ENCODE results near the gene TJP1. TPM values are rescaled to one million over a fixed set of nuclear protein-coding genes. Genes with fewer than 3 reads are reported as not detected.

The TJP1 gene
- total RNA-seq, 4 donors from 2014 or later = 74.1 to 91.0 (median 81.0) TPM

GRCh38 chr15:29778382-29778781 lies 43.9 kb downstream of the TJP1 start:
- Histone ChIP-seq H3K4me1 (no peaks in the 10 kb centered on the region), H3K27ac (no peak overlapping the region), H3K36me3 (no peaks in the 10 kb centered on the region), H3K9me3 (peaks cover 4% of the 10 kb centered on the region), H3K27me3 (no peaks in the 10 kb centered on the region), H3K4me3 (no peak overlapping the region)
- DNase-seq (ENCODE audit: low spot score in 2 of 2) = no peak
- TF ChIP-seq EP300 (IDR thresholded peaks at IDR 0.05) = no peak
- TF ChIP-seq, protein P1, sequence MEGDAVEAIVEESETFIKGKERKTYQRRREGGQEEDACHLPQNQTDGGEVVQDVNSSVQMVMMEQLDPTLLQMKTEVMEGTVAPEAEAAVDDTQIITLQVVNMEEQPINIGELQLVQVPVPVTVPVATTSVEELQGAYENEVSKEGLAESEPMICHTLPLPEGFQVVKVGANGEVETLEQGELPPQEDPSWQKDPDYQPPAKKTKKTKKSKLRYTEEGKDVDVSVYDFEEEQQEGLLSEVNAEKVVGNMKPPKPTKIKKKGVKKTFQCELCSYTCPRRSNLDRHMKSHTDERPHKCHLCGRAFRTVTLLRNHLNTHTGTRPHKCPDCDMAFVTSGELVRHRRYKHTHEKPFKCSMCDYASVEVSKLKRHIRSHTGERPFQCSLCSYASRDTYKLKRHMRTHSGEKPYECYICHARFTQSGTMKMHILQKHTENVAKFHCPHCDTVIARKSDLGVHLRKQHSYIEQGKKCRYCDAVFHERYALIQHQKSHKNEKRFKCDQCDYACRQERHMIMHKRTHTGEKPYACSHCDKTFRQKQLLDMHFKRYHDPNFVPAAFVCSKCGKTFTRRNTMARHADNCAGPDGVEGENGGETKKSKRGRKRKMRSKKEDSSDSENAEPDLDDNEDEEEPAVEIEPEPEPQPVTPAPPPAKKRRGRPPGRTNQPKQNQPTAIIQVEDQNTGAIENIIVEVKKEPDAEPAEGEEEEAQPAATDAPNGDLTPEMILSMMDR (IDR thresholded peaks at IDR 0.05) = no peak
- TF ChIP-seq POLR2A (IDR thresholded peaks at IDR 0.05) = no peak
- TF ChIP-seq POLR2AphosphoS5 (IDR thresholded peaks at IDR 0.05) = no peak

DNA sequence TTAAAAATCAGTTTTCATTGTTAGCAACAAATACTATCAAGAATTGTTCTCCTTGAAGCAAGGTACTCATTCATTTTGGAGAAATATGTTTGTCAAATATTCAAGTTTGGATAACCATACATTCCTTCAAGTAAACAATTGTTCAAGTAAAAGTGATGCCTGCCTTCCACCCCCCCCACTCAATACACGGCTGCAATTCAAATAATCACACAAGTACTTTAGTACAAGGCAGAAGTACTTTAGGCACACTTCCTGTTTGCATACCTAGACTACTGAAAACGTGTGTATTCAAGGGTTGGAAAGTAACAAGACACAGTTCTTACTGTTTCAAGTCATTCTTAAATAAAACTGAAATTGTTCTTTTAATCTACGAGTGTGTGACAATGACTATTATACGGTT lies 45.4 kb downstream of the TJP1 start:
- TF ChIP-seq POLR2A (IDR thresholded peaks at IDR 0.05) = no peak
- TF ChIP-seq, protein P1 (IDR thresholded peaks at IDR 0.05) = no peak
- whole genome bisulfite sequencing = 71% methylated on average over 4 of the region's 4 CpGs
- no peaks in the 10 kb centered on the region for H3K4me1 ChIP-seq
- H3K9me3 ChIP-seq = peaks cover 4% of the 10 kb centered on the region
- no peak for DNase-seq (ENCODE audit: low spot score in 2 of 2)
- peaks cover under 1% of the 10 kb centered on the region for H3K36me3 ChIP-seq
- no peak overlapping the region for H3K27ac ChIP-seq
- no peaks in the 10 kb centered on the region for H3K27me3 ChIP-seq
- no peak overlapping the region for H3K4me3 ChIP-seq

GRCh38 chr15:29774900-29775299 lies 47.4 kb downstream of the TJP1 start:
- no peaks in the 10 kb centered on the region for H3K4me1 ChIP-seq
- WGBS = 75% methylated on average over 6 of the region's 6 CpGs

GRCh38 chr15:29773816-29774215 lies 48.5 kb downstream of the TJP1 start:
- Histone ChIP-seq H3K4me3 (no peak overlapping the region), H3K27ac (no peak overlapping the region), H3K27me3 (no peaks in the 10 kb centered on the region), H3K9me3 (no peaks in the 10 kb centered on the region), H3K4me1 (no peaks in the 10 kb centered on the region), H3K36me3 (peaks cover 22% of the 10 kb centered on the region)
- whole genome bisulfite sequencing = 78% methylated on average over 1 of the region's 1 CpG
- TF ChIP-seq EP300 (IDR thresholded peaks at IDR 0.05) (no peak), POLR2AphosphoS5 (IDR thresholded peaks at IDR 0.05) (no peak), POLR2A (IDR thresholded peaks at IDR 0.05) (no peak)
- TF ChIP-seq, protein P1 (IDR thresholded peaks at IDR 0.05) = no peak
- no peak for DNase-seq (ENCODE audit: low spot score in 2 of 2)

More at GRCh38 chr15:29774900-29775299, 47.4 kb downstream of the TJP1 start:
- TF ChIP-seq POLR2A (IDR thresholded peaks at IDR 0.05) = no peak
- TF ChIP-seq POLR2AphosphoS5 (IDR thresholded peaks at IDR 0.05) = no peak
- TF ChIP-seq, protein P1 (IDR thresholded peaks at IDR 0.05) = no peak
- no peak for TF ChIP-seq EP300 (IDR thresholded peaks at IDR 0.05)
- no peak overlapping the region for H3K4me3 ChIP-seq
- peaks cover 16% of the 10 kb centered on the region for H3K36me3 ChIP-seq
- DNase-seq (ENCODE audit: low spot score in 2 of 2) = no peak
- H3K27ac ChIP-seq = no peak overlapping the region
- H3K27me3 ChIP-seq = no peaks in the 10 kb centered on the region
- H3K9me3 ChIP-seq = no peaks in the 10 kb centered on the region

GRCh38 chr15:29773000-29773399 lies 49.3 kb downstream of the TJP1 start:
- no peak for DNase-seq (ENCODE audit: low spot score in 2 of 2)
- Histone ChIP-seq H3K4me3 (no peak overlapping the region), H3K4me1 (no peaks in the 10 kb centered on the region), H3K9me3 (no peaks in the 10 kb centered on the region), H3K27me3 (no peaks in the 10 kb centered on the region), H3K36me3 (peaks cover 22% of the 10 kb centered on the region), H3K27ac (no peak overlapping the region)
- TF ChIP-seq POLR2A (IDR thresholded peaks at IDR 0.05) = no peak
- 89% methylated on average over 4 of the region's 4 CpGs for WGBS

DNA sequence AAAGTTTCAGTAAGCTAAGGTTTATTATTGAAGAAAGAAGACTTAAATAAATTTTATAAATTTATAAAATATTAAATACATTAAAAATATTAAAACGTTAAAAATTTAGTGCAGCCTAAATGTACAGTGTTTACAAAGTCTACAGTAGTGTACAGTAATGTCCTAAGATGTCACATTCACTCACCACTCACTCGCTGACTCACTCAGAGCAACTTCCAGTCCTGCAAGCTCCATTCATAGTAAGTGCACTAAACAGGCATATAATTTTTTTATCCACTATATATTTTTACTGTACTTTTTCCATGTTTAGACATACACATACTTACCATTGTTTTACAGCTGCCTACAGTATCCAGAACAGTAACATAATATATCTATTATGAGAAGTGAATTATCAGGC lies 51.5 kb downstream of the TJP1 start:
- no peaks in the 10 kb centered on the region for H3K4me1 ChIP-seq
- H3K27me3 ChIP-seq = no peaks in the 10 kb centered on the region
- H3K27ac ChIP-seq = no peak overlapping the region
- DNase-seq (ENCODE audit: low spot score in 2 of 2) = no peak
- TF ChIP-seq, protein P1 (IDR thresholded peaks at IDR 0.05) = no peak
- 87% methylated on average over 2 of the region's 2 CpGs for WGBS
- H3K36me3 ChIP-seq = peaks cover 26% of the 10 kb centered on the region
- no peaks in the 10 kb centered on the region for H3K9me3 ChIP-seq
- no peak overlapping the region for H3K4me3 ChIP-seq

All from suprapubic skin (tissue), 4 donors.